NCI-H187 (cell line): ENCODE results near the gene RAD52.

ENCODE experiments used
- DNase-seq, 2 experiments: peaks; one replicate each; lab custom pipeline; 2025; lab: John Stamatoyannopoulos, UW

Gene RAD52

DNA sequence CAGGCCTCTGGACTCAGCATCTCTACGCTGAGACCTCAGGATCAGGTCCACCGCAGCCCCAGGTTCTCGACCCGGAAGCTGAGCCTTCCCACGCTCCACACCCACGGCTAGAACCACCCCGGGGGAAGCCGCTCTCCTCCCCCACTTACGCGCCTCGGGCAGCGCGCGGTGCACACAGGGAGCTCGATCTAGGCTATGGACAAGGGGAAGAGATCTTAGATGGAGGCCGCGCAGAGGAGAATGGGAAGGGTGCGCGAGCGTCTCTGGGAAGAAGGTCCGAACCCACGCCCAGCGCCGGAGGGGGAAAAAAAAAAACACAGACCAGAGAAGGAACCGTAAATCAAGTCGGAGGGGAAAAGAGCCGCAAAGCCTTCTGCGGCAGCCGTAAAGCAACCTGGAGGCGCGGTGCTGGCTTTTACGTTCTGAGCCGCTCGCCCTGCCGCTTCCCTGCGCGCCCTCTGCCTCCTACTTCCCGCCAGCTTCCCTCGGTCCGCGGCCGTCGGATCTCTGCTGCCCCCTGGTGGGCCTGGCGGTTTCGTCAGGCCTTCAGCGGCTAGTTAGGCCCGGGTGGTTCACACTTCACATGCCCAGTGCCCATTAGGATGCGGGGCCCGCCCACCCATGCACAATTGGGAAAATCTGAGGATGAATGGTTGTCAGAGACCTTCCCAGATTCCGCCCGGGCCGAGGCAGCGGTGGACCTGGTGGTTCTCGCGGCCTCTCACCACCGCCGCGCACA, at the start of gene RAD52:
Gene RAD52, minus strand, starts transcription at position 242 of the 739 bp plus-strand sequence. CDS start 16,636 bp downstream, outside the sequence.
- DNase-seq = peak; percentile 95

DNA sequence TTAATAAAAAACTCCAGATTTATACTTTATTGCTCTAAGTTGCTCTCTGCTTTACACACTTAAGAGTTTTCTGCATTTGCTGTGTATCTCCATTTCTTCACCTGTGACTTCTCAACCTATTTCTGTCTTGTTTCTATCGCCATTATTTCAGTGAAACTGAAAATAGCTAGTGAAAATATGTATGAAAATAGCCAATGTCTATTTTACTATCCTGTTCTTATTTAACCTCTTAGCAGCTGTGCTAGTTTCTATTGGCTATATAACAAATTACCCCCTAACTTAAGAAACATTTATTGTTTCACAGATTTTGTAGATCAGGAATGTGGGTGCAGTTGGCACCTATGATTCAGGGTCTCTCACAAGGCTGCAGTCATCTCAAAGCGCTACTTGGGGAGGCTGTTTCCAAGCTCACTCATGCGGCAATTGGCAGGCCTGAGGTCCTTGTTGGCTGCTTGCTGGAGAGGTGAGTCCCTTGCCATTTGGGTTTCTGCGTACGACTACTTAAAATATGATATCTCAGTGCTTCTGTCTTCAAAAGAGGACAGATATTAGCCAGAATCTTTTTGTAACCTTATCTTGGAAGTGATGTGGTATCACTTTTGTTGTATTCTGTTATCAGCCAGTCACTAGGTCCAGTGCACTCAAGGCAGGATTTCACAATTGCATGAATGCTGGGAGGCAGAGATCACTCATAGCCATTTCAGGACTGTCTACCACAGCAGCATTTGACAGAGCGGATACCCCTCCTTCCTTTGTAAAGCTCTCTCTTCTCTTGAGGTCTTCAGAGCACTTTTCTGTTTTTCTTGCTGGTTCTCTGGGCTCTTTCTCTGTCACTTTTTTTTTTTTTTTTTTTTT, 48.8 kb upstream of the RAD52 start:
- no peak for DNase-seq

DNA sequence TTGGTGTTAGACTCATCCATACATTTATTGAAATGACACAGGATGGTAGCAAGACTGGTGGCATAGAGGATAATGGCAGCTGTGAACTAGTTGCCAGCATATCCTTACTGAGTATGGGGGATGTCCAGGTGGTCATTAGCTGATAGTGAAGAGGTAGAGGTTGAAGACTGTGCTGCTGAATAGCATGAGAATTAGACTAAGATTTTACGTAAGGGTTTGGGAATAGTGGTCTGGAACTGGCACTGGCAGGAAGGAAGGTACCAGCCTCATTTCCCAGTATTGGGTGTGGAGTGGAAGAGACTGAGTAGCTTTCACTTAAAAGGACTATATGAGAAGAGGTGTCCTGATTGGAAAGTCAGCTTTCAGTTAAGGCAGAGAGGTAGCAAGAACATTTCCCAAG, 48.0 kb upstream of the RAD52 start:
- no peak for DNase-seq

DNA sequence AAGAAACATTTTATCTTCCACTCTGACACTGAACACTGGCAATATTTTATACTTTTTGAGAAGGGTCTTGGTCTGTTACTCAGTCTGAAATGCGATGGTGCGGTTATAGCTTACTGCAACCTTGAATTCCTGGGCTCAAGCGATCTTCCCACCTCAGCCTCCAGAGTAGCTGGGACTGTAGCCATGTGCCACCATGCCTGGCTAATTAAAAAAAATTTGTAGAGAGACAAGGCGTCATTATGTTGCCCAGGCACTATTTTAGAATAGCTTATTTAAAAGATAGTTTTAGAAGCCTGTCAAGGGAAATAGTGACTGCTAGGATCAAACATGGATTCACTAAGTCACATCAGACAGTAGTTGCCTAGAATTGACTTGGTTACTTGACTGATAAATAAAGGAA, 47.4 kb upstream of the RAD52 start:
- no peak for DNase-seq

DNA sequence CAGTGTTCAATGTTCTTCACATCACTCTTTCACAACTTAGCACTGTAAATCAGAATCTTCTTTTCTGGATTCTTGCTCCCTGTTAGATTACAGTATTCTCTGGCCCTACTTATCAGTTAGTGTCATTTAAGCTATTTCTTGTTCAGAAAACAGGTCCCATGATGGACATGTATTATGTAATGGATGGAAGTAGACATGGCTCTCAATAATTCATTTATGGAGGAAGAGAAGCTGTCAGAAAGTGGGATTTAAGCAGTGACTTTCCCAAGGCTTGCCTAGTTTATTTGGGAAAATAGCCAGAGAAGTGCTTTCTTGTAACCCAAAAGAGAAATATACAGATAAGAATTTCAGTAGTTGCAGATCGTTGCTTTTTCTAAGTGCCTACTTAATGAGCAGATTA, 43.2 kb upstream of the RAD52 start:
- no peak for DNase-seq

DNA sequence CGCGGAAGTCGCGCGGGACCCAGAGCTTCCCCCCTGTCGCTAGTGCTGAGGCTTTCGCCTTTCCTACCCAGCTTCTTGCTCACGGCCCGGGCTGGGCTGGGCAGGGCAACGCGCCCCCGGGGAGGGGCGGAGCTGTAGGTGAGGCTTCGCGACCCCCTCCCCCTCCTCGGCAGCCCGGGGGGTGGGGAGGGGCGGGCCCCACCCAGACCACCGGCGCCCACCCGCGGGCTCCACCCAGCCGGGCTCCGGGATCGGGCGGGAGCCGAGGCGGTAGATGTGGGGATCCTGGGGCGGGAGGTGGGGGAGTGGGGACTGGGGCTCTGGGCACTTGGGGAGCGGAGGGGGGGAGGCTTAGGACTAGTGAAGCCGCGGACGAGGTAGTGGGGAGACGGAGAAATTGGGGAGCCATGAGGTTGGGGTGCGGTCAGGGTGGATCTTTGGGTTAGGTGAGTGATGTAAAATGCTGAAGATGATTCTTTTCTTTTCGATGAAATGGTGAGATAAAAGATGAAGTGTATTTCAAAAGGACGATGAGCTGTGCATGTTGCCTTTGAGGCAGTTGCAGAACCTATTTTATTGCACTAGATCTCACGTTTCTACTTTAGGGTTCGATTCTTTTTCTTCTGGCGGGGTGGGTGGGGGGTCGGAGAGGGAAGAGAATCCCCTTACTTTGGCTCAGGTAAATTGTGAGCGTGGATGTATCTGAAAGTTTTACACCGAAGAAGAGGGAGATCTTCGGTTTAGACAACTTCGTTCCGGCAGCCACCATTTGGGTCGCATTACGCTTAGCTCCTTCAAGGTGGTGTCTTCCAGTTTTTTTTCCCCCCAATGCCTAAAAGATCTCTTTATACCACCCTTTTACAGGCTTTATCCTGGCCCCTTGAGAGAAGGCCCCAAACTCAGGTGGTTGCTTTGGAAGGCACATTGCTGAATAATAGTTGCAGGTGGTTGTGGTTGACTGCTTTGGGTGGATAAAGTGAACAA, 42.1 kb upstream of the RAD52 start:
- DNase-seq = peak; percentile 64 to 68

DNA sequence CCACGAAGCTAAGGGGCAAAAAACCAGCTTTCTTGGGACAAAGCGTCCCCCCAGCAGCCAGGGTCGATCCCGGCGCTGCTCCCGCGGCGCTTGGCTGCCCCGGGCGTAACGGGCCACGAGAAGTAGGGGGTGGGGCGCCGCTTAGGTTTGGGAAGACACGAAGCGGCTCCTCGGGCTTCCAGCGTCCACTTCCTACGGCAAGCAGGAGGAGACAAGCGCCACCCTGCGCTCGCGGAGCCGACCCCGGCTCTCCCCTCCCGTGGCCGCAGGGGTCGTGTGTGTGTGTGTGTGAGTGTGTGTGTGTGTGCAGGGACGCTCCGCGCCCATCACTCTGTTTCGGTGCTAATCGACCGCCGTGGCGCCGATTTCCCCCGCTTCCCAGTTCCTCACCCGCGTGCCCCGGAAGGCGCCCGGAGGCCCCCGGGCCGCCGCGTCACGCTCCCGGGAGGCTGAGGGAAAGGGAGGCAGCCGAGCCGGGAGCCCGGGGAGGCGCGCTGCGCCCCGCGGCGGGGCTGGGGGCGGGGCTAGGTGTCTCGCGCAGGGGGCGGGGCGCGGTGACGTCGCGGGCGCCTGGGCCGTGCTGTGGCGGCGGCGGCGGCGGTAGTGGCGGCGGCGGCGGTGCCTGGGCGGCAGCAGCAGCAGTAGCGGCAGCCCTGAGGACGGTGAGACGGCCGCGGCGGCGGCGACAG, 41.3 kb upstream of the RAD52 start, which contains the start of gene ERC1:
Gene ERC1, plus strand, starts transcription at position 563 of the 689 bp plus-strand sequence. CDS start 36,681 bp downstream, outside the sequence.
- peak; percentile 69 to 75 for DNase-seq

DNA sequence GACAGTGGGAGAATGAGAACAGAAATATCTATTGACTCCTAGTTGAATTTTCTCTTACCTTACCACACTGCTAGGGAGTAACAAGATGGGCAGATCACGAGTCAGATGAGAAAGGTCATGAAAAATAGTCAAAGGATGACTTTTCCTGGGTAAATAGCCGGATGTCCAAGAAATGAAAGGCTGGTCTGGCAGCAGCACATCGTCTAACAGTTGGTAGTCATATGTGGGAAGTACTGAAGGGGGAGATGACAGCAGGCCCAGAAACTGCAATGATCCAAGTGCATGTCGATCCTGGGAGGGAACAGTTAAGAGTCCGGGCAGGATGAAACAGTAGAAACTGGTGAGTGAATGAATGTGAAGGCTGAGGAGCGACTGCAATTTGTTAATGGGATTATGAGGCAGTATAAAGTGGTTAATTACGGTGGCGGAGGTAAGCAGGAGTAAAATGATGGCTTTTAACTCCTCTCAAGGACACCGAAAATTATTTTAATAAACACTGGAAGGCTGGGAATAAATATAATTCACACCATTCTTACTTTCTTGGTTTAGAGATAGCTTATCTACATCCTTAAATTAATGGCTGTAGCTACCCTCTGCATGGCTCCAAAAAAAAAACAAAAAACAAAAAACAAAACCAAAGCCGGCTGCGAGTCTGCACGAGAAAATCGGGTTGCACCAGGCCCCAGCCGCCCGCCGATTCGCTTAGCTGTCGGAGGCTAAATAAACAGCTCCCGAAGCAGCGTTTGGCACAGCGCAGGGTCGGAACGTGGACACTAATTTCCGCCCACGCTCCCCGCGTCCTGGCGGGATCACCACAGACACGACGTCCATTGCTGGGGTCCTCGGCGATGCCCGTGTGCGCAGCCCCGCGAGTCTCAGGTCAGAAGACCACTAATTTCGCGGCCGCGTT, 40.5 kb upstream of the RAD52 start:
- peak; percentile 6 to 48 for DNase-seq

DNA sequence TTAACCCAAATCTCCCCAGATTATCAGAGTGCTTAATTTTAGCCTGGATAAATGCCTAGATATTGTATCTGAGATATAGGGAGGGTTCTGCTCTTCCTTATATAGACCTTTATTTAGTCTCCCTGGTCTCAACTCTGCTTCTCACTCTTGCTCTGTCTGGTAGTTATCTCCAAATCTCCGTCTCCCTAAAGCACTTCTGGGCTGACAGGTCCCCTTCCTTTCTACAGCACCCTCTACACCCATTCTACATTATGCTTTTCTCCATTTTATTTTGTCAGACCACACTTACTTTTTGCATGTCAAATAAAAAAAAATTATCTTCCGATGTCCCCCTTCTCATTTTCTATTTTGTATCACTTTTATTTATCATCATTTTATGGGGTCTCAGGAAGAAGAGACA, 39.6 kb upstream of the RAD52 start:
- no peak for DNase-seq

DNA sequence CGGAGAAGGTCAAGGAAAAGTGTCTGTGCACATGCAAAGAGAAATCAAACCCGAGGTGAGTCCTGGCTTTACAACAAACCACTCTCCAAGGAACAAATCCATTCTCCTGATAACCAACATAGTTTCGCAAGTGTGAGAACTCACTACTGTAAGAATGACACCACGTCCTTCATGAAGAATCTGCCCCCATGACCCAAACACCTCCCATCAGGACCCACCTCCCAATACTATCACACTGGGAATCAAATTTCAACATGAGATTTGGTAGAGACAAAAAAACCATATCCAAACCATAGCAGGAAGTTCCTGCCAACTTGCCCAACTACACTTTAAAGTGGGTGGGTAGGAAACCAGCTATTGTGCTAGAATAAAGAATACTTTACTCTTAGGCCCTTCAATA, 39.2 kb upstream of the RAD52 start:
- DNase-seq = no peak

DNA sequence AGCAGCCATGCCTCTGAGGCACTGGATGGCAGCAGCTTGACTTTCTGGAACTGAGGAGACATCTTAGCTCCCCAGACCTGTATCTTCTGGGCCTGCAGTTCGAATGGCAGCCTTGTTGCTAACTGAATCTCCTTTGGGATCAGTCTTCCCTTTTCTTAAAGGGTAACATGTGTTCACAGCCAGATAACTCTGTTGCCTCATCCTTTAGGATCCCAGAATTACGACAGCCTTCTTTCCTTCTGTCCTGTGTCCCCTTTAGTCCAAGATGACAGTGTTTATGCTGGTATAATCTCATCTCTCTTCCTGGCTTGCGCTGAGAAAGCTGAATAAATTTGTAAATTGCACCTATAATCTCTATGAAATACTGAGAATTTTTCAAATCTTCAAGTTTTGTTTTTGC, 32.5 kb upstream of the RAD52 start:
- DNase-seq = no peak

DNA sequence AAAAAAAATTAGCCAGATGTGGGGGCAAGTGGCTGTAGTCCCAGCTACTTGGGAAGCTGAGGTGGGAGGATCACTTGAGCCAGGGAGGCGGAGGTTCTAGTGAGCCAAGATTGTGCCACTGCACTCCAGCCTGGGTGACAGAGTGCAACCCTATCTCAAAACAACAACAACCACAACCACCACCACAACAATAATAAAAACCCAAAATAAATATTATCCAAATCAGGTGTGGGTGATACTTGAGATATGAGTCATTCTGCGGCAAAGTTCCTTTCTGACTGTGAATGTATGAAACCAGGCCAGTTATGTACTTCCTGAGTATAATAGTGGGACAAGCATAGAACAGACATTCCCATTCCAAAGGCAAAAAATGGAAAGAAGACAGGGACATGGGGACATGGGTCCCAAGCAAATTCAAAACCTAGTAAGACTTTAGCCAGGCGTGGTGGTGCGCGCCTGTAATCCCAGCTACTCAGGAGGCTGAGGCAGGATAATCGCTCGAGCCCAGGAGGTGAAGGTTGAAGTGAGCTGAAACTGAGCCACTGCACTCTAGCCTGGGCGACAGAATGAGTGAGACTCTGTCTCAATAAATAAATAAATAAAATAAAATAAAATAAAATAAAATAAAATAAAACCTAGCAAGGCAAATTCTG, 31.8 kb upstream of the RAD52 start:
- no peak for DNase-seq

DNA sequence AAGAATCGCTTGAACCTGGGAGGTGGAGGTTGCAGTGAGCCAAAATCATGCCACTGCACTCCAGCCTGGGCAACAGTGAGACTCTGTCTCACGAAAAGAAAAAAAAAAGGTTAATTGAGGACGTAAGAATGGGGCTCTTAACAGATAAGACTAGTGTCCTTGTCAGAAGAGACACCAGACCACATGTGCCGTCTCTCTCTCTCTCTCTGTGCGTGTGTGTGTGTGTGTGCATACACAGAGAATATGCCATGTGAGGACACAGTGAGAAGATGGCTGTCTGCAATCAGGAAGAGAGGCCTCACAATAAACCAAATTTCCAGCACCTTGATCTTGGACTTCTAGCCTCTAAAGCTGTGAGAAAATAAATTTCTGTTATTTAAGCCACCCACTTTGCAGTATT, 29.9 kb upstream of the RAD52 start:
- no peak for DNase-seq

DNA sequence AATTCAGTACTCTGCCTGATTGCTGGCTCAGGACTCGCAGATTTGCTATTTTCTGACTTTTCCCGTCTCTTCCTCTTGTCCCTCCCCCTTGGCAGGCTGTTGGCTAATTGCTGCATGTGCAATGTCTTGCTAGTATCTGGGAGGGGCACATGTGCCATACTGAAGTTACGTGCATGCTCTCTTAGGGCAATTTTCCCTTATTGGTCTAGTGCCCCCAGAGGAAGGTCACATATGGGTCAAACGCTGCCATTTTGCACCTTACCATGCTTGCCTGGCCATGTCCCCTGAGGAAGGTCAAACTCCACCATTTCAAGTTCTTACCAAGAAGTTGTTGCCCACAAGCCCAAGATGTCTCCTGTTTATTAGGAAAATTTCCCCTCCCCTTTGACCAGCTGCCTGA, 27.7 kb upstream of the RAD52 start:
- DNase-seq = no peak

DNA sequence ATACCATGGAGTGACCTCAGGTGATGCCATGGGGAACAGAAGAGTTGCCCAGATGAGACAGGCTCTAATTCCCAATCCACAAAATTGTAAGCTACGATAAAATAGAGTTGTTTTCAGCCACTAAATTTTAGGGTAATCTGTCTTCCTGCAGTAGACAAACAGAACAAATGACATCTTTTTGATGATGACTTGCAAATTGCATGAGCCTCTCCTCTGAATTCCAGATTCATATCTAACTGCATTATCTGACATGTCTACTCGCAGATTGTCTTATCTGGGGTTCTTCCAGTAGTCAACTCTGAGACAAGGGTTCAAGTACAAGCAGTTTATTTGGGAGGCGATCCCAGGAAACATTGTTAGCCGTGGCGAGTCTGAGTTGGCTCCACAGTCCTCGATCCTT, 27.1 kb upstream of the RAD52 start:
- no peak for DNase-seq

DNA sequence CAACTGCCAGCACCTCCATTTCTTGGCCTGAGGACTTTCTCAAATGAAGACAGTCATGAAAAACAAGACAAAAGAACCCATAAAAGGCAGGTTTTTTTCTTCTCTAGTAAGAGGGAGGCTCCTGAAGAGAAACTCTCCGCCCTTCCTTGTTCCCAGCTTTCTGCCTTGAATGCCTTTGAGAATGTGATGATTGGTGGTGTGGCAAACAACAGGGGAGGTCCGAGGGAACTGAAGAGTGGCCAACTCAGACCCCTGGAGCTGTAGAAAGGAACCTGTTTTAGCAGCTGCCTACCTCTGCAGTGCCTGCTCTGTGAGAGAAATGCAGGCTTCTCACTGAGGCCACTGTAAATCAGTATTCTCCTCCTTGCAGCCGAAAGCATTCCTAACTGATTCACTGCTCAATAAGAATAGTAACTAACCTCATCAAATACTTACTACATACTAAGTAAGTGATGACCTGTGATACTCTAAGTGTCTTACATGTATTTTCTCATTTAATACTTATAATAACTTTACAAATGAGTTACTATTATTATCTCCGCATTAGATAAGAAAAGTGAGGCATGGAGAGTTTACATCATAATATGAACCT, 24.9 kb upstream of the RAD52 start:
- no peak for DNase-seq

DNA sequence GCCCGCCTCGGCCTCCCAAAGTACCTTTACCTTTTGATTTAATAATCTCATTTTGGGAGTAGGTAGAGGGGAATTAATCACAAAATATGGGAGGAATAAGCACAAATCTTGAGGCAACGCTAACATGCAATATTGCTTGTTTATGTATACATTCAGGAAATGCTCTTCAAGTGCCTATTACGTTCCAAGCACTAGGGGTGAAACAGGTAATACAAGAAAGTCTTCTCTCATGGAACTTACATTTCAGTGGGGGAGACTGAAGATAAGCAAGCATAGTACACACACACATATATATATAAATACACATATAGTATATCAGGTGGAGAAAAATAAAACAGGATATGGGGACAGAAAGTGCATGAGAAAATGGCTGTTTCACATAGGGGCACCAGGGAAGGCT, 22.5 kb upstream of the RAD52 start:
- no peak for DNase-seq

DNA sequence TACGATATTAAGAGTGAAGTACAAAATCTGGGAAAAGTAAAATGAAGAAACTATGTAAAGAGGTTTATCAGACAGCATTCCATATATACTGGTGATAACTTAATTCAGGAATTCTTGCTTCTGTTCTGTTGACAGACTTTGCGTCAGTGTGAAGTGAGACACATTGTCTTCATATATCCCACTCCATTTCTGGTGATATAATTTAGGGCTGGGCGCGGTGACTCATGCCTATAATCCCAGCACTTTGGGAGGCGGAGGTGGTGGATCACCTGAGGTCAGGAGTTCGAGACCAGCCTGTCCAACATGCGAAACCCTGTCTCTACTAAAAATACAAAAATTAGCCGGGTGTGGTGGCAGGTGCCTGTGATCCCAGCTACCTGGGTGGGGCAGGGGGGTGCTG, 20.3 kb upstream of the RAD52 start:
- DNase-seq = no peak

DNA sequence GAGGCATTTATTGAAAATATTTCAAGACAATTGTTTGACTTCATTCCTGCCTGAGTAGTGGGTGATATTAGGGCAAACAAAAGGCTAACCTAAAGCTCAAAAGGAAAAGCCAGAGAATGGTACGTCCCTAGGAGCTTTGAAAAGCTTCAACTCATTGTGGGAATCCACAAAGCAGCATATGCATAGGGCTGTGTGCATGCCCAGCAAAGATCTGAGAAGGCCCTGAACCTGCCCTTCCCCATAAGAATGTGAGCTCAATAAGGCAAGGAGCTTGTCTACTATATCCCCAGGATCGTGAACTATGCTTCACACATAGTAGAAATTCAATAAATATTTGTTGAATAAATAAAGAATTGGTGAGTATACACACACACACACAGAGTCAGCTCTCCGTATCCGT, 19.1 kb upstream of the RAD52 start:
- no peak for DNase-seq
